Loucy (cell line): ENCODE results near the gene SLC52A1.
"Not testable (repeated sequence)": the region's sequence is repeated elsewhere in the genome, so short reads cannot be mapped to it uniquely, and the experiment has no call there.

Experiments used
- H2AFZ ChIP-seq: fragments of 200-600 bp; sonication (generic); 2 replicates; pipeline ENCODE4 v1.6.0; 2016; ENCODE audit warnings: antibody characterized with exemption, mild to moderate bottlenecking, low read length, moderate library complexity
- H3F3A ChIP-seq: fragments of 200-600 bp; 2 replicates; pipeline ENCODE4 v1.6.0; 2016; ENCODE audit warnings: antibody characterized with exemption, low read depth, mild to moderate bottlenecking
- H3K27me3 ChIP-seq: fragments of 200-600 bp; sonication (generic); 2 replicates; pipeline ENCODE4 v1.6.1; 2014; ENCODE audit warnings: low read length, mild to moderate bottlenecking; ENCODE audit not compliant: insufficient read depth, poor library complexity, severe bottlenecking
- H3K36me3 ChIP-seq: fragments of 200-600 bp; sonication (generic); 2 replicates; pipeline ENCODE4 v1.6.1; 2016; ENCODE audit warnings: low read length; ENCODE audit not compliant: insufficient read depth
- H3K4me1 ChIP-seq: fragments of 200-600 bp; sonication (generic); 2 replicates; pipeline ENCODE4 v1.5.1; 2014; ENCODE audit warnings: low read length, mild to moderate bottlenecking; ENCODE audit not compliant: insufficient read depth, poor library complexity, severe bottlenecking
- H3K4me2 ChIP-seq: fragments of 200-600 bp; sonication (generic); 2 replicates; pipeline ENCODE4 v1.6.0; 2014; ENCODE audit warnings: antibody characterized with exemption, low read length, low read depth, mild to moderate bottlenecking; ENCODE audit not compliant: poor library complexity, severe bottlenecking
- H3K4me3 ChIP-seq: fragments of 200-600 bp; sonication (generic); 2 replicates; pipeline ENCODE4 v1.5.1; 2014; ENCODE audit warnings: low read length, mild to moderate bottlenecking, mixed read lengths; ENCODE audit not compliant: poor library complexity, severe bottlenecking
- H3K79me2 ChIP-seq: fragments of 200-600 bp; sonication (generic); 2 replicates; pipeline ENCODE4 v1.6.1; 2014; ENCODE audit warnings: low read length; ENCODE audit not compliant: insufficient read depth
- H3K9ac ChIP-seq: fragments of 200-600 bp; sonication (generic); 2 replicates; pipeline ENCODE4 v1.6.0; 2014; ENCODE audit warnings: mild to moderate bottlenecking, low read depth, low read length, moderate library complexity; ENCODE audit not compliant: poor library complexity, severe bottlenecking
- H3K9me2 ChIP-seq: fragments of 200-600 bp; sonication (generic); replicated peaks from 2 replicates; pipeline ENCODE4 v1.6.1; 2016; ENCODE audit warnings: low read depth, low read length, mixed read lengths
- H3K9me3 ChIP-seq: fragments of 200-600 bp; sonication (generic); 2 replicates; pipeline ENCODE4 v1.6.1; 2014; ENCODE audit warnings: mild to moderate bottlenecking, antibody characterized with exemption, low read length, low read depth; ENCODE audit not compliant: insufficient read depth
- H4K20me1 ChIP-seq: fragments of 200-600 bp; sonication (generic); 2 replicates; pipeline ENCODE4 v1.6.0; 2014; ENCODE audit warnings: antibody characterized with exemption, low read length, mild to moderate bottlenecking; ENCODE audit not compliant: insufficient read depth, poor library complexity, severe bottlenecking
- EZH2phosphoT487 ChIP-seq: fragments of 200-600 bp; IDR thresholded peaks from 2 replicates; pipeline ENCODE4 v1.6.1; 2018; ENCODE audit warnings: antibody characterized with exemption, mild to moderate bottlenecking, moderate library complexity, borderline replicate concordance
- TF ChIP-seq, protein P1 (sequence below): fragments of 200-600 bp; sonication (generic); conservative IDR thresholded peaks from 2 replicates; pipeline ENCODE4 v1.5.1; 2014; ENCODE audit warnings: mild to moderate bottlenecking, antibody characterized with exemption, low read length

SLC52A1 gene

DNA sequence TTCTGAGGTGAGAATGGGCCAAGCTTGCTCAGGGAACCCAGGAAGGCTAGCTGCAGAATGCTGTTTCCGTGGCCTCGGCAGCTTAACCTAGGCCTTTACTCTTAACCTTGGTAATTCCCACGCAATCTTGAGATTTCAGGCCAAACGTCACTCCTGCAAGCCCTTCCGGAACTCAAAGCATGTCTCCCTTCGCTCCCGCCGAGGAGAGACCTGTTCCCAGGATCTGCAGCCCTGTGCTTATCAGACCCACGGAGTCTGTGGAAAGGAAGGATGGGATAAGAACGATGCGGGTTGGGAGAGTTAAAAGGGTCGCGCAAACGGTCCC is 42.5 kb upstream of the SLC52A1 start:
- H3K79me2 ChIP-seq, result no peaks in the 10 kb centered on the region
- TF ChIP-seq, protein P1, sequence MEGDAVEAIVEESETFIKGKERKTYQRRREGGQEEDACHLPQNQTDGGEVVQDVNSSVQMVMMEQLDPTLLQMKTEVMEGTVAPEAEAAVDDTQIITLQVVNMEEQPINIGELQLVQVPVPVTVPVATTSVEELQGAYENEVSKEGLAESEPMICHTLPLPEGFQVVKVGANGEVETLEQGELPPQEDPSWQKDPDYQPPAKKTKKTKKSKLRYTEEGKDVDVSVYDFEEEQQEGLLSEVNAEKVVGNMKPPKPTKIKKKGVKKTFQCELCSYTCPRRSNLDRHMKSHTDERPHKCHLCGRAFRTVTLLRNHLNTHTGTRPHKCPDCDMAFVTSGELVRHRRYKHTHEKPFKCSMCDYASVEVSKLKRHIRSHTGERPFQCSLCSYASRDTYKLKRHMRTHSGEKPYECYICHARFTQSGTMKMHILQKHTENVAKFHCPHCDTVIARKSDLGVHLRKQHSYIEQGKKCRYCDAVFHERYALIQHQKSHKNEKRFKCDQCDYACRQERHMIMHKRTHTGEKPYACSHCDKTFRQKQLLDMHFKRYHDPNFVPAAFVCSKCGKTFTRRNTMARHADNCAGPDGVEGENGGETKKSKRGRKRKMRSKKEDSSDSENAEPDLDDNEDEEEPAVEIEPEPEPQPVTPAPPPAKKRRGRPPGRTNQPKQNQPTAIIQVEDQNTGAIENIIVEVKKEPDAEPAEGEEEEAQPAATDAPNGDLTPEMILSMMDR, result no peak
- TF ChIP-seq EZH2phosphoT487, result no peak
- peaks cover 4% of the 10 kb centered on the region for H3K4me1 ChIP-seq
- H4K20me1 ChIP-seq, result no peaks in the 10 kb centered on the region
- H3K36me3 ChIP-seq, result no peaks in the 10 kb centered on the region
- H3K9me3 ChIP-seq, result no peaks in the 10 kb centered on the region
- H2AFZ ChIP-seq, result peak overlapping the region; percentile 91
- no peaks in the 10 kb centered on the region for H3K9me2 ChIP-seq
- H3K27me3 ChIP-seq, result no peaks in the 10 kb centered on the region
- no peak overlapping the region for H3K4me3 ChIP-seq
- H3K4me2 ChIP-seq, result peak overlapping the region; percentile 66
- no peaks in the 10 kb centered on the region for H3F3A ChIP-seq
- H3K9ac ChIP-seq, result no peak overlapping the region

DNA sequence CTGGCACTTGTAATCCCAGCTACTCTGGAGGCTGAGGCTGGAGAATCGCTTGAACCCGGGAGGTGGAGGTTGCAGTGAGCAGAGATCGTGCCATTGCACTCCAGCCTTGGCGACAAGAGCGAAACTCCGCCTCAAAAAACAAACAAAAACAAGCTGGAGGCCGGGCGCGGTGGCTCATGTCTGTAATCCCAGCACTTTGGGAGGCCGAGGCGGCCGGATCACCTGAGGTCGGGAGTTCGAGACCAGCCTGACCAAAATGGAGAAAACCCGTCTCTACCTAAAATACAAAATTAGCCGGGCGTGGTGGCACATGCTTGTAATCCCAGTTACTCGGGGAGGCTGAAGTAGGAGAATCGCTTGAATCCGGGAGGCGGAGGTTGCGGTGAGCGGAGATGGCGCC is 42.0 kb upstream of the SLC52A1 start:
- H3F3A ChIP-seq, H3K4me3 ChIP-seq, H4K20me1 ChIP-seq, H3K4me1 ChIP-seq, H2AFZ ChIP-seq, H3K9me2 ChIP-seq, H3K9ac ChIP-seq, H3K9me3 ChIP-seq, H3K27me3 ChIP-seq, H3K36me3 ChIP-seq, H3K4me2 ChIP-seq, H3K79me2 ChIP-seq: not testable (repeated sequence)

DNA sequence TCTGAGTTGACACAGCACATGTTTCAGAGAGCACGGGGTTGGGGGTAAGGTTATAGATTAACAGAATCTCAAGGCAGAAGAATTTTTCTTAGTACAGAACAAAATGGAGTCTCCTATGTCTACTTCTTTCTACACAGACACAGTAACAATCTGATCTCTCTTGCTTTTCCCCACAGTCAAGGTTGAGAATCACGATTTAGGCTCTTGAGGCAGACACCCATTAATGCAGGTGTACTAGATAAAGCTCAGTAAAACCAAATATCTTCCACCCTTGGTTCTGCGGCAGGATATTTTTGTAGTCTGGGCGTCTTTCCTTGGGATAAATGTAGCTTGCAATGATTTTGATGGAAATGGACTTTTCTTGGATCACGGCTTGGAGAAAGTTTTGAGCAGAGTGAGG is 40.2 kb upstream of the SLC52A1 start:
- H3K9me2 ChIP-seq, H3K27me3 ChIP-seq, H3K79me2 ChIP-seq, H4K20me1 ChIP-seq, H3K4me3 ChIP-seq, H3K9ac ChIP-seq, H2AFZ ChIP-seq, H3F3A ChIP-seq, H3K36me3 ChIP-seq, H3K9me3 ChIP-seq, H3K4me1 ChIP-seq, H3K4me2 ChIP-seq: not testable (repeated sequence)

DNA sequence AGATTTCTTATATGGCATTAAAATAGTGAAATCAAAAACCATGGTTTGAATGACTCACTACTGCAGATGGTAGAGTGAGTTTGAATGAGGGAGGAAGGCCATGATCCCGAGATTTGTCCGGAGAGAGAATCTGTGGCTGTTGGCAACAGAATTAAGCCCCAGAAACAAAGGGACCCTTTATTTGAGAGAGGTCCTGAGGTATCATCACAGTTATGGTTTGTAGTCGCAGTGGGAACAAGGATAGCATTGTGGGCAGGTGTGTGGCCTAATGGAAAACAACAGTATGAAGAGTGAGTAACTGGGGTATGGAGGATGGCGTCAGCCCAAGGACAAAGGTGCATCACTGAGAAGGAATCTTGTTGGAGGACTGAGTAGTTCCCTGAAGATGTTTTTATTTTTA is 34.5 kb upstream of the SLC52A1 start:
- Histone ChIP-seq H3K9me2 (no peaks in the 10 kb centered on the region), H3K4me1 (no peaks in the 10 kb centered on the region), H3K4me3 (no peak overlapping the region), H3K36me3 (no peaks in the 10 kb centered on the region), H2AFZ (no peak overlapping the region), H3F3A (no peaks in the 10 kb centered on the region), H3K9me3 (no peaks in the 10 kb centered on the region), H3K27me3 (no peaks in the 10 kb centered on the region), H3K79me2 (no peaks in the 10 kb centered on the region), H3K4me2 (no peak overlapping the region), H3K9ac (no peak overlapping the region), H4K20me1 (no peaks in the 10 kb centered on the region)
- no peak for TF ChIP-seq EZH2phosphoT487
- TF ChIP-seq, protein P1, result no peak
